Astrocyte of the cerebellum (primary cell): Measurements from ENCODE around the gene EPHB3.
A peak's percentile ranks its signal among the peaks of the same experiment; 100 is the strongest.

Experiments
- DNase-seq: peaks from one replicate; pipeline ENCODE4 v3.0.0-alpha.2; 2011; ENCODE audit warnings: low read depth
- H3K4me3 ChIP-seq: 2 replicates; pipeline ENCODE4 v1.5.1; 2011; ENCODE audit warnings: mild to moderate bottlenecking, low read depth, low read length, moderate library complexity
- CTCF ChIP-seq: IDR thresholded peaks from 2 replicates; pipeline ENCODE4 v1.5.1; 2012; ENCODE audit warnings: low read length, low read depth, moderate library complexity, mild to moderate bottlenecking; ENCODE audit errors: missing control alignments
- in situ Hi-C: cut with HindIII; loops from 2 replicates; pipeline ENCODE4 v1.10.0; 2017; ENCODE audit warnings: low sequenced_read_pairs

EPHB3 gene

GRCh38 chr3:184538666-184539431, 22.7 kb upstream of the EPHB3 start:
- DNase-seq, result no peak
- TF ChIP-seq CTCF, result no peak
- H3K4me3 ChIP-seq, result no peak overlapping the region
- in situ Hi-C loops, result no loop called here

GRCh38 chr3:184539801-184540435, 21.7 kb upstream of the EPHB3 start:
- no peak for TF ChIP-seq CTCF
- in situ Hi-C loops, result loop anchor here (5.0 kb wide), 1 partner anchor 58 kb away; no protein-coding TSS in a partner anchor
- DNase-seq, result no peak

GRCh38 chr3:184540777-184541681, 20.6 kb upstream of the EPHB3 start:
- DNase-seq, result peak; percentile 8
- peak; percentile 76 for TF ChIP-seq CTCF
- in situ Hi-C loops, result loop anchor here (5.0 kb wide), 1 partner anchor 59 kb away; no protein-coding TSS in a partner anchor
- H3K4me3 ChIP-seq, result no peak overlapping the region

More at GRCh38 chr3:184539801-184540435, 21.7 kb upstream of the EPHB3 start:
- H3K4me3 ChIP-seq, result no peak overlapping the region

GRCh38 chr3:184541886-184542562, 19.6 kb upstream of the EPHB3 start:
- no peak for TF ChIP-seq CTCF
- no peak for DNase-seq
- H3K4me3 ChIP-seq, result no peak overlapping the region
- in situ Hi-C loops, result loop anchor here (5.0 kb wide), 1 partner anchor 60 kb away; no protein-coding TSS in a partner anchor

GRCh38 chr3:184542577-184542976, 19.0 kb upstream of the EPHB3 start:
- DNase-seq, result no peak
- H3K4me3 ChIP-seq, result no peak overlapping the region
- in situ Hi-C loops, result loop anchor here (5.0 kb wide), 1 partner anchor 60 kb away; no protein-coding TSS in a partner anchor
- TF ChIP-seq CTCF, result no peak
